ENCODE measurements around the gene LRRC49.
"Not testable (repeated sequence)": the region's sequence is repeated elsewhere in the genome, so short reads cannot be mapped to it uniquely, and the experiment has no call there.

Gene LRRC49

DNA sequence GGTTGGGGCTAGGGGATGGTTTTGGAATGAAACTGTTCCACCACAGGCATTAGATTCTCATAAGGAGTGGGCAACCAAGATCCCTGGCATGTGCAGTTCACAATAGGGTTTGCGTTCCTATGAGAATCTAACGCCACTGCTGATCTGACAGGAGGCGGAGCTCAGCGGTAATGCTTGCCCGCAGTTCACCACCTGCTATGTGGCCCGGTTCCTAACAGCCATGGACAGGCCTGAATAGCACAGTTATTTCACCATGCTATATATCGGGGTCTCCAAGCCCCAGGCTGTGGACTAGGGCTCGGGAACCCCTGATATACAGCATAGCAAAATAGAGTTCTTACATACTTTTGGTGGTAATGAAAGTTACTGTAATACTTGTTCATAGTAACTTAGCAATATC lies 122.7 kb downstream of the LRRC49 start:
- Mint-ChIP-seq H3K4me1 (ENCODE audit: low read depth) (no peaks in the 10 kb centered on the region), H3K27ac (no peak overlapping the region), H3K36me3 (ENCODE audit: low read depth) (no peaks in the 10 kb centered on the region), H3K4me3 (no peak overlapping the region), H3K9me3 (peaks cover 5% of the 10 kb centered on the region), H3K27me3 (peaks cover 19% of the 10 kb centered on the region)

DNA sequence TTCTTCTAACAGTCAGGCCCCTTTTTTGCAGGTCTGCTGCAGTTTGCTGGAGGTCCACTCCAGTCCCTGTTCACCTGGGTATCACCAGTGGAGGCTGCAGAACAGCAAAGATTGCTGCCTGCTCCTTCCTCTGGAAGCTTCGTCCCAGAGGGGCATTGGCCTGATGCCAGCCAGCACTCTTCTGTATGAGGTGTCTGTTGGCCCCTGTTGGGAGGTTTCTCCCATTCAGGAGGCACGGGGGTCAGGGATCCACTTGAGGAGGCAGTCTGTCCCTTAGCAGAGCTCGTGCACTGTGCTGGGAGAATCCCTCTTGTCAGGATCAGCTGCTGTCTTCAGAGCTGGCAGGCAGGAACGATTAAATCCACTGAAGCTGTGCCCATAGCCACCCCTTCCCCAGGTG lies 138.6 kb downstream of the LRRC49 start:
- H3K27ac Mint-ChIP-seq; H3K36me3 Mint-ChIP-seq (ENCODE audit: low read depth): not testable (repeated sequence)
- peaks cover 19% of the 10 kb centered on the region for H3K27me3 Mint-ChIP-seq

DNA sequence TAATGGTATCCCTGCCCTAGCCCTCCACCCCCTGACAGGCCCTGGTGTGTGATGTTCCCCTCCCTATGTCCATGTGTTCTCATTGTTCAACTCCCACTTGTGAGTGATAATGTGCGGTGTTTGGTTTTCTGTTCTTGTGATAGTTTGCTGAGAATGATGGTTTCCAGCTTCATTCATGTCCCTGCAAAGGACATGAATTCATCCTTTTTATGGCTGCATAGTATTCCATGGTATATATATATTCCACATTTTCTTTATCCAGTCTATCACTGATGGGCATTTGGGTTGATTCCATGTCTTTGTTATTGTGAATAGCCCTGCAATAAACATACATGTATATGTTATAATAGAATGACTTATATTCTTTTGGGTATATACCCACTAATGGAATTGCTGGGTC lies 142.9 kb downstream of the LRRC49 start:
- not testable (repeated sequence) for H3K27ac Mint-ChIP-seq; H3K4me1 Mint-ChIP-seq (ENCODE audit: low read depth); H3K4me3 Mint-ChIP-seq; H3K9me3 Mint-ChIP-seq; H3K36me3 Mint-ChIP-seq (ENCODE audit: low read depth)
- H3K27me3 Mint-ChIP-seq, result peaks cover 21% of the 10 kb centered on the region

More for the DNA sequence above, 138.6 kb downstream of the LRRC49 start:
- H3K4me3 Mint-ChIP-seq; H3K9me3 Mint-ChIP-seq; H3K4me1 Mint-ChIP-seq (ENCODE audit: low read depth): not testable (repeated sequence)

DNA sequence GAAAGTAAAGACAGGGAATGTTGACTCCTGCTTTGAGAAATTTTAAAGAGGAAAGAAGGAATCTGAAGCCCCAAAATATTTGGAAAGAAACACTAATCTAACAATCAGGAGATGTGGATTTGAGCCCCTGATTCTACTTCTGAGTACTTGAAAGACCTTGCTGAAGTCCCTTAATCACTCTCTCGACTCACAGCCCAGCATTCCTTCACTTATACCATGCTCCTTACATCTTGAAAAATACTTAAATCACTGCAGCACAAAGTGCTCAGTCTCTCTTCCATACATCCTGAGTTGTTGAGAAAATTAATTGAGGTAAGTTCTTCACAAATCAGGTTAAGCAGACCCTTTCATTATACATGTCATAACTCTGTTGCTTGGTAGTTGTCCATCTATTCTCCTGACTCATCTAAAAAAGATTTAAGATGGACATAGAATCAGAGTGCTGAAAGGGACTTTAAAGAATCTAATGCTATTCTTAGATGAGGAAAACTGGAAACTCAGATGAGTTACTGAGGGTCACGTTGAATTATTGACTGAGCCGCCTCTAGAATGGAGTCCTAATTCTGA lies 149.8 kb downstream of the LRRC49 start:
- Mint-ChIP-seq H3K36me3 (ENCODE audit: low read depth) (no peaks in the 10 kb centered on the region), H3K4me3 (no peak overlapping the region), H3K4me1 (ENCODE audit: low read depth) (no peaks in the 10 kb centered on the region), H3K9me3 (no peaks in the 10 kb centered on the region), H3K27ac (no peak overlapping the region), H3K27me3 (peaks cover 7% of the 10 kb centered on the region)

DNA sequence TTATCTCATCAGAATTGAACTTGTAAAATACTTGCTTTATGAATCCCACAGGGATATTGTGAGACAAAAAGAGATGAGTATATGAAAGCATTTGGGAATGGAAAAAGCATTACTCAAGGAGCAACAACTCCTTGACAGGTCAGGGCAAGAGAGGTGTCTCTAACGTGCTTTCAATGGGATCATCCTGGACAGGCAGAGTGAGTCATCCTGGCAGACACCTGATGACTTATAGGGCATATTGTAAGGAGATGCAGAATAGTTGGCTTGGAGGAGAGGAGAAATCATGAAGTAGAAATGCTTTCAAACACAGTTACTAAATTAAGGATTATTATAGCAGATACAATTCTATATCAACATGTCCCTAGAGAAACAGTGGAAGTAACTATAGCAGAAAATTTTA lies 150.7 kb downstream of the LRRC49 start:
- H3K27me3 Mint-ChIP-seq, result peaks cover 7% of the 10 kb centered on the region
- no peaks in the 10 kb centered on the region for H3K4me1 Mint-ChIP-seq (ENCODE audit: low read depth)
- H3K27ac Mint-ChIP-seq, result no peak overlapping the region
- H3K9me3 Mint-ChIP-seq, result no peaks in the 10 kb centered on the region
- H3K4me3 Mint-ChIP-seq, result no peak overlapping the region
- no peaks in the 10 kb centered on the region for H3K36me3 Mint-ChIP-seq (ENCODE audit: low read depth)

DNA sequence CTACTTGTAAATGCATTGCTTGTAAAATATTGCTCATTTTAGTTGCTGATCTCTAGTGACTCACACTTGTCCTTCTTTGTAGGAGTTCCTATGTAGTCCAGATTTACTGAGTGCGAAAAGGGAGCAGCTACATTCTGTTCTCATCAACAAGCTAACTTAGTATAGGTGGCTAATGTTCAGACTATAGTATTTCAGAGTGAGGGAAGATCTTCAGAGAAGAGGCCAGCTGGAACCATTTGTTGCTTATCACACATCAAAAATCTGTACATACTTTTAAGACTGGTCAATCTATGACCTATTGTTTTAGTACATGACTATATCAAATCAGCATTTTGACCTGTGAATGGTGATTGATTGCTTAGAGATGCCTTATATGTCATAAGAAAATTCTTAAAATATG lies 151.4 kb downstream of the LRRC49 start:
- Mint-ChIP-seq H3K4me1 (ENCODE audit: low read depth) (no peaks in the 10 kb centered on the region), H3K27me3 (peaks cover under 1% of the 10 kb centered on the region), H3K9me3 (no peaks in the 10 kb centered on the region), H3K36me3 (ENCODE audit: low read depth) (no peaks in the 10 kb centered on the region), H3K4me3 (no peak overlapping the region), H3K27ac (no peak overlapping the region)

DNA sequence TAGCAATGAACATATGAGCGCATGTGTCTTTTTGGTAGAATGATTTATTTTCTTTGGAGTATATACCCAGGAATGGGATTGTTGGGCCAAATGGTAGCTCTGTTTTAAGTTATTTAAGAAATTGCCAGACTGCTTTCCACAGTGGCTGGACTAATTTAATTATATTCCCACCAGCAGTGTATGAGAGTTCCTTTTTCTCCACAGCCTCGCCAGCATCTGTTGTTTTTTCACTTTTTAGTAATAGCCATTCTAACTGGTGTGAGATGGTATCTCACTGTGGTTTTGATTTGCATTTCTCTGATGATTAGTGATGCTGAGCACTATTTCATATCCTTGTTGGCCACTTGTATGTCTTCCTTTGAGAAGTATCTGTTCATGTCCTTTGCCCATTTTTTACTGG lies 153.5 kb downstream of the LRRC49 start:
- not testable (repeated sequence) for H3K36me3 Mint-ChIP-seq (ENCODE audit: low read depth); H3K4me3 Mint-ChIP-seq; H3K27me3 Mint-ChIP-seq; H3K27ac Mint-ChIP-seq; H3K4me1 Mint-ChIP-seq (ENCODE audit: low read depth); H3K9me3 Mint-ChIP-seq

DNA sequence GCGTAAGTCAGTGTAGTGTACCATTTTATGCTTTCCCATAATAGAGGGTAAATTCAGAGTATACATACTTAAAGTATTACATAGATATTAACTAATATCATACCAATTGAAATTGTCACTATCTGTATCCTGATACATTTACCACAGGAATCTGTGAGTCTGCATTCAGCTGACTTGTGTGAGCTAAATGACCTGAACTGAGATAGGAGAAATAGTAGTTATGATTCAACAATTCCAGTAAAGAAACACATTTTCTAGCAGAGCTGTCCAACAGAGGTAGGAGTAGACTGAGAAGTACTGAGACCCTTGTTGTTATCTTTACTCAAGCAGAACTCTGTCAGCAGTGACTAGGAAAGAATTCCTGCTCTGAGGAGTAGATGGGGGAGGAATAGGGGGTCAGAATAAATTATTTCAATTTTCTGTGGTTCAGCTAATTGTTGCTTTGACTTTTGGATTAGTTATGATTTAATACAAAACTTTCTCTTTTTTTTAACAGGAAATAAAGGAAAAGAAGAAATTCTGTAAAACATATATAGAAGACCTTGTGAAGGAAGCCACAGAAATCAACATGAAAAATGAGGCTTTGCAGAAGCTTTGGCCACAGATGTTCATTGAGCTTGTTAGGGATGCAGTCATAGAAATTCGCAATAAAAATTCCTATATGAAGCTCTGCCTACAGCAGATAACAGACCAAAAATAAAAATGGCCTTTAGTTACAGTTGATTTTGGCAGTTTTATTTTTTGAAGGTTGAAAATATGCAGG lies 156.5 kb downstream of the LRRC49 start:
- no peaks in the 10 kb centered on the region for H3K27me3 Mint-ChIP-seq
- H3K4me3 Mint-ChIP-seq, result no peak overlapping the region
- no peaks in the 10 kb centered on the region for H3K9me3 Mint-ChIP-seq
- H3K27ac Mint-ChIP-seq, result no peak overlapping the region
- H3K36me3 Mint-ChIP-seq (ENCODE audit: low read depth), result no peaks in the 10 kb centered on the region
- no peaks in the 10 kb centered on the region for H3K4me1 Mint-ChIP-seq (ENCODE audit: low read depth)

DNA sequence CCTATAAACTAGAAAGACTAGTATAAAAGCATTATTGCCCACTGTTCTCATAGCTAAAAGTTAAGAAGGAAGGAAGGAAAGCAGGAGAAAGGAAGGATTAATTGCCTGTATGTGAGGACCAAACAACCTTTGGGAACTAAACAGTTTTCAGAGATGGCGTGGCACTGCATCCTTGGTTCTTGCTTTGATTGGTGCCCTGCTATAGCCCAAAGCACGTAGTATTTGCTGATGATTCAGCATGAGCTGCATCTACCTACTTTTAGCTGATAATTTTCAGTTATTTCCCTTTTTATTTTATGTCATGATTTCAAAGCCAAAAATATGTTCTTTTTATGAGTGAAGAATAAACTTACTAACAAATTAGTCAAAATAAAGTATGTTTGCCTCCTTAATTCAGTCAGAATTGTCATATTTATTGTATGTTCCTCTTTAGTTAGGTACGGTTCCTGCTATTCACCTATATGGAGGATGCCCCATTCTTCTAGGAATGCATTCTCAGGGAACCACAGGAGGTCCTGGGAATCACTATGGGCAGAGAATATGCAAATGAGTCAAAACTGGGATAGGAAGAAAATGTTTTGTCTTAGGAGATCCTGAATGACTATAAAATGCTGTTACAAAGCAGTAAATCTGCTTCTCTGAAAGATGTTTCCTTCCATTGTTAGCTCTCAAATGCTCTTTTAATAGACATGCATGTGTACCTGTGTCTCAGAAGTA lies 157.2 kb downstream of the LRRC49 start:
- H3K4me1 Mint-ChIP-seq (ENCODE audit: low read depth), result no peaks in the 10 kb centered on the region
- H3K4me3 Mint-ChIP-seq, result no peak overlapping the region
- H3K36me3 Mint-ChIP-seq (ENCODE audit: low read depth), result no peaks in the 10 kb centered on the region
- no peaks in the 10 kb centered on the region for H3K9me3 Mint-ChIP-seq
- no peak overlapping the region for H3K27ac Mint-ChIP-seq
- no peaks in the 10 kb centered on the region for H3K27me3 Mint-ChIP-seq

DNA sequence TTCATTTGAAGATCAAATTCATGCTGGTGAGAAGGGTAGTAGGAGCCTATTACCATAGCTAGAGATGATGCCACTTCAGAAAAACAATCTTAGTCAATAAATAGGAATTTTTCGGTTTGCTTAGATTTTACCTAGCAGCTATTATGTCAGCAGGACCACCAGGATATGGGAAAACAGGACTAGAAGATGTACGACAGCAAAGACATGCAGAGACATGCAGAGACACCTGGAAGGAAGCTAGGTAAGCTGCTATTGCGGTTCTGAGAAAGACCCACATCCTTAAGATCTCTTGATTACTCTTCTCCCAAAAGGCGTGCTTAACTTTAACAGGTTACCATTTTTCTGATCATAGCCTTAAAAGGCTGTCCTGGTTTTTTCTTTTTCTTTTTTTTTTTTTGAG lies 157.8 kb downstream of the LRRC49 start:
- Mint-ChIP-seq H3K4me3 (no peak overlapping the region), H3K27me3 (no peaks in the 10 kb centered on the region), H3K27ac (no peak overlapping the region), H3K9me3 (no peaks in the 10 kb centered on the region), H3K36me3 (ENCODE audit: low read depth) (no peaks in the 10 kb centered on the region), H3K4me1 (ENCODE audit: low read depth) (no peaks in the 10 kb centered on the region)

DNA sequence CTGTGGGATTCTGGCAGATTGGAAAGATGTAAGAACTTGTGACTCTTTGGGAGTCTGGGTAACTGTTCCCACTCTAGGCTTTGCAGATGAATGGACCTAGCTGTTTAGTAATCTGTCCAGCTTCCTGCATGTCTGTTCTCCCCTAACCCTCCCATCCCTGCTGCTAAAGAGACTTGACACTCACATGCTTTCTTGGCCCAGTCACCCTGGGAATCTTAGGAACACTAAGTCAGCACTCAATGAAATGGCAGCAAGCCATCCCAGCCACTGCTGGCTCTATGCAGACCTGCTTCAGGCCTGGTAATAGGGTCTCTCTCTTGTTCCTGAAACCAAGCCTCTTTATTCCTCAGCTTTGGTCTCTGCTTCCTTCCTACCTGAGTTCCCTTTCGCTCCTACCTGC lies 158.9 kb downstream of the LRRC49 start:
- Mint-ChIP-seq H3K27ac (no peak overlapping the region), H3K9me3 (no peaks in the 10 kb centered on the region), H3K36me3 (ENCODE audit: low read depth) (no peaks in the 10 kb centered on the region), H3K4me1 (ENCODE audit: low read depth) (no peaks in the 10 kb centered on the region), H3K4me3 (no peak overlapping the region), H3K27me3 (peaks cover 2% of the 10 kb centered on the region)

DNA sequence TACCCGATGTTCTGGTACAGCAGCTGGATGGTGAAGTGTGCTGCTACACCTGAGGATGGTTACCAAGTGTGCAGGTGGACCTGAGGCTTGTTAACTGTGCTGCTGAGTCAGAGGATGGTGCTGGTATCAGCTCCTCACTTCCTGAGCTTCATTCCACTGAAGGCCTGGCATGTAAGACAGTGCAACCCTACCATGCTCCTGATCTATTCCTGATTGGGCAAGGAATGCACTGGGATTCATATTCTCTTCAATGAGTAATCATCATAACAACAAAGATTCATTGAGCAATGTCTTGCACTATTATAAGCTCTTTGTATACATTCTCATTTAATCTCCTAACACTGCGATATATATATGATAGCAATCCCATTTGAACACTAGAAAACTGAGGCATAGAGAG lies 159.7 kb downstream of the LRRC49 start:
- Mint-ChIP-seq H3K36me3 (ENCODE audit: low read depth) (no peaks in the 10 kb centered on the region), H3K9me3 (no peaks in the 10 kb centered on the region), H3K4me3 (no peak overlapping the region), H3K27ac (no peak overlapping the region), H3K4me1 (ENCODE audit: low read depth) (no peaks in the 10 kb centered on the region), H3K27me3 (peaks cover 4% of the 10 kb centered on the region)

DNA sequence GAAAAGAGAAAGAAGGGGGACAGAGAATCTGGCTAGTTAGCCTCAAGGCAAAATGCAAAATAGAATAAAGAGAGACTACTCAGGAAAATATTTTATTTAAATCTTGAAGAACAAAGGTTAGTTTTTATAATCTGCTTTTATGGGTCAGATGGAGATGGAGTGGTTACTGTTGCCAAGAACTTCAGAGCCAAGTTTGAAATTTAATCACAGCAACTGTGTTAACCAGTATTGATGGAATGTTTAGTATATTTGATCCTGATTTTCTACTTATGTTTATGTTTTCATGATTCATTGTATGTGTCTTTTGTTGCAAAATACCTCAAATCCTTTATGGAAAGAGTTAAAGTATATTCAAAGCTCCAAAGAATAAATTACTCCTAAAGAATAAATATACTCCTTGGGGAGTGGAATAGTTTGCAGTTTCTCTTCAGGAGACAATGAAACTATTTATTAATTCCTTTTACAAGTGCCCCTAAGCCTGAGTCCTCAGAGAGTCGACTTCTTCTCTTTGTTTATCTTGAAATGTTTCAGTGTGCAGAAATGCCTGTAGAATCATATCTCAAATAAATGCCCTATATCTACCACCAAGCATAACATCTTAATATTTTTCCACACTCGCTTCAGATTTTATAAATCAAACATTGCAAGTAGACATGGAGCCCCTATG lies 161.8 kb downstream of the LRRC49 start:
- H3K4me1 Mint-ChIP-seq (ENCODE audit: low read depth), result no peaks in the 10 kb centered on the region
- no peak overlapping the region for H3K4me3 Mint-ChIP-seq
- no peak overlapping the region for H3K27ac Mint-ChIP-seq
- H3K9me3 Mint-ChIP-seq, result no peaks in the 10 kb centered on the region
- H3K27me3 Mint-ChIP-seq, result peaks cover 4% of the 10 kb centered on the region
- H3K36me3 Mint-ChIP-seq (ENCODE audit: low read depth), result no peaks in the 10 kb centered on the region

DNA sequence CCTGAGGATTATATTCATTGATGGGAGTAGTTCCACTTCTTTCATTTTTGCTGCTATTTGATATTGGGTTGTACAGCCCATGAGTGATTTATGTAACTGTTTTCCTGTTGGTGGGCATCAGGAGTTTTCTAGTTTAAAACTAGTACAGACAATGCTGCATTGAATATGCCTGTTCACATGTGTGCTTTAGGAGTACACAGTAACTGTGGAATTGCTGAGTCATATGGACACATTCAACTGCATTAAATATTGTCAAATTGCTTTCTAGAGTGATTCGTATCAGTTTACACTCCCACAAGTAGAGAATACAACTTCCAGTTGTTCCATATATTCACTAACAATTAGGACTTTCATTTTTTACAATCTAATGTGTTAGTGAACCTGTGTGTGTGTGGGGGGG lies 162.8 kb downstream of the LRRC49 start:
- Mint-ChIP-seq H3K27ac (no peak overlapping the region), H3K4me1 (ENCODE audit: low read depth) (no peaks in the 10 kb centered on the region), H3K4me3 (no peak overlapping the region), H3K36me3 (ENCODE audit: low read depth) (no peaks in the 10 kb centered on the region), H3K9me3 (no peaks in the 10 kb centered on the region), H3K27me3 (peaks cover 11% of the 10 kb centered on the region)

DNA sequence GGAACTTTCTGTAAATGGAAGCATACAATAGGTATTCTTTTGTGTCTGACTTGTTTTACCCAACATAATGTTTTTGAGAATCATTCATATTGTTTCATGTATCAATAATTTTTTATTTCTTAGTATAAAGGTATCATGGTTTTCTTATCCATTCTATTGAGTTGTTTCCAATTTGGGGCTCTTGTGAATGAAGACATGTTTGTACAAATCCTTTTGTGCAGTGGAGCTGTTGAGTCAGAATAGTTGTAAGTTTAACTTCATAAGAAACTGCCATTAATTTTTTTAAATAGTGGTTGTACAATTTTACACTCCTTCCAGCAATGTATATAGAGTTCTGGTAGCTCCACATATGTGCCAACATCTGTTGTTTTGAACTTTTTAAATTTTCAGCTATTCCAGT lies 163.5 kb downstream of the LRRC49 start:
- no peaks in the 10 kb centered on the region for H3K36me3 Mint-ChIP-seq (ENCODE audit: low read depth)
- H3K4me1 Mint-ChIP-seq (ENCODE audit: low read depth), result no peaks in the 10 kb centered on the region
- H3K27ac Mint-ChIP-seq, result no peak overlapping the region
- H3K27me3 Mint-ChIP-seq, result peaks cover 18% of the 10 kb centered on the region
- H3K9me3 Mint-ChIP-seq, result no peaks in the 10 kb centered on the region
- H3K4me3 Mint-ChIP-seq, result no peak overlapping the region
